ENCODE data around the gene GRP. TPM values are rescaled to one million over a fixed set of nuclear protein-coding genes. Genes with fewer than 3 reads are reported as not detected.

GRP gene
- polyA plus RNA-seq, 2 of the 4 experiments (the other 2 are of a cell fraction), result not detected

GRCh38 chr18:59268127-59268720 is 48.3 kb downstream of the GRP start:
- ATAC-seq, result no peak
- no peak for DNase-seq (ENCODE audit: low read depth in 1 of 2, low spot score in 1 of 2)
- ChIA-PET CTCF (interaction anchor here (0.6 to 5.4 kb wide), 7 partner anchors 15 to 273 kb away, joined by 3 to 40 read pairs (median 11); no protein-coding TSS in a partner anchor), POLR2A (no interaction called here)
- 91% methylated on average over 26 of the region's 28 CpGs for WGBS (ENCODE audit: missing lambda C conversion rate)
- H3K27ac ChIP-seq, result no peak overlapping the region
- H3K4me2 ChIP-seq, result peak overlapping the region; percentile 51
- no peak for FAIRE-seq
- TF ChIP-seq NR3C1 (IDR thresholded peaks at IDR 0.05) (no peak), JUNB (IDR thresholded peaks at IDR 0.05) (no peak), KDM5A (IDR thresholded peaks at IDR 0.05) (no peak), ZC3H11A (IDR thresholded peaks at IDR 0.05) (no peak), EP300 (IDR thresholded peaks at IDR 0.05) (no peak), HOXB13 (CRISPR knock-in tag; IDR thresholded peaks at IDR 0.05; ENCODE audit: low read depth) (no peak), TP53 (CRISPR knock-in tag; IDR thresholded peaks at IDR 0.05) (no peak), GATA3 (IDR thresholded peaks at IDR 0.05; ENCODE audit: borderline replicate concordance) (no peak), MAX (IDR thresholded peaks at IDR 0.05) (no peak), CBX8 (IDR thresholded peaks at IDR 0.05) (no peak)
- TF ChIP-seq, protein P1, sequence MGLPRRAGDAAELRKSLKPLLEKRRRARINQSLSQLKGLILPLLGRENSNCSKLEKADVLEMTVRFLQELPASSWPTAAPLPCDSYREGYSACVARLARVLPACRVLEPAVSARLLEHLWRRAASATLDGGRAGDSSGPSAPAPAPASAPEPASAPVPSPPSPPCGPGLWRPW (IDR thresholded peaks at IDR 0.05), result no peak
- H3K4me3 ChIP-seq, result no peak overlapping the region
- H3K4me1 ChIP-seq, result no peaks in the 10 kb centered on the region
- no peaks in the 10 kb centered on the region for H3K9me3 ChIP-seq

DNA sequence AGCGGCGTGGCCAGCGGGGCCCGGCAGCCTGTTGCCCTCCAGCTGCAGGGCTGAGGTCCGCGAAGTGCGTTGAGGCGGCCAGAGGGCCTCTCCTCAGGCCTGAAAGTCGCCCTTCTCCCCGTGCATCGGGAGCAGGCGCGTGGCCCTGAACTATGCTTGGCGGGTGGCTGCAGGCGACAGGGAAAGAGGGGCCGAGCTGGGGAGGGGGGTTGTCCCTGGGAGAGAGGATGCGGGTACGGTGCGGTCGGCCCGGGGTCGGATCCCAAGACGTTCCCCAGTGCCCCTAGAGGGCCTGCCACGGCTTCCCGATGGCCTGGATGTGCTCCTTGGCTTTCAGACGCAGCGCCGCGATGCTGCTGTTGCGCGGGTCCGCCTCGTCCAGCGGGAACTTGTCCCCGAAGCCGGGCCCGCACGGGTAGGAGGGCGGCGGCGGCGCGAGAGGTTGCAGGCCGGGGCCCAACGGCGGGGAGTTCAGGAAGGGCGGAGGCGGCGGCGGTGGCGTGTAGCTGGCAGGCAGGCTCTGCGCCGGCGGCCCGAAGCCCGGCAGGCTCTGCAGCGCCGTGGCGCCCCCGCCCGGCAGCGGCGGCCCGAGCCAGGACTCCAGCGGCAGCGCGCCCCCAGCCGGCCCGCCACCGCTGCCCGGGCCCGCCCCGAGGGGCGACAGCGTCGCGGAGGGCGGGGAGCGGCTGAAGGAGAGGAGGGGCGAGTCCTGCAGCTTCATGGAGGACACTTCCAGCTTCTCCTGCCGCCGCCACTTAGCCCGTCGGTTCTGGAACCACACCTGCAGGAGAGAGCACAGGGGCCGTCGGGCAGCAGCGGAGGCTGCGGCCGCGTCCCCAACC is 49.0 kb downstream of the GRP start:
- Histone ChIP-seq H3K9me3 (no peaks in the 10 kb centered on the region), H3K4me3 (peak overlapping the region; percentile 45), H3K4me2 (peak overlapping the region; percentile 83), H3K27ac (peak overlapping the region in 1 of 2 experiments; percentile 51; a peak in 3 of 6 replicates), H3K4me1 (no peaks in the 10 kb centered on the region)
- WGBS (ENCODE audit: missing lambda C conversion rate), result 37% methylated on average over 24 of the region's 90 CpGs
- ChIA-PET POLR2A (no interaction called here), CTCF (interaction anchor here (0.6 to 5.4 kb wide), 11 partner anchors 11 to 579 kb away, joined by 3 to 40 read pairs (median 6); no protein-coding TSS in a partner anchor)
- TF ChIP-seq, protein P1 (IDR thresholded peaks at IDR 0.05), result no peak
- TF ChIP-seq SREBF2 (IDR thresholded peaks at IDR 0.05), result no peak
- TF ChIP-seq MYC (IDR thresholded peaks at IDR 0.05; ENCODE audit: borderline replicate concordance, low read length), result no peak
- TF ChIP-seq TFCP2L1 (CRISPR knock-in tag; IDR thresholded peaks at IDR 0.05), result no peak
- no peak for TF ChIP-seq RNF2 (IDR thresholded peaks at IDR 0.05; ENCODE audit: borderline replicate concordance, low read depth)
- TF ChIP-seq KDM1A (IDR thresholded peaks at IDR 0.05; ENCODE audit: low read depth), result no peak
- no peak for TF ChIP-seq EHMT2 (IDR thresholded peaks at IDR 0.05; ENCODE audit: low read depth)
- peak in 1 of 2 experiments; percentile 30; a peak in 3 of 5 replicates for TF ChIP-seq RAD21 (conservative IDR thresholded peaks at IDR 0.05 in 1 of 2, IDR thresholded peaks at IDR 0.05 in 1 of 2)
- no peak for TF ChIP-seq CHD4 (IDR thresholded peaks at IDR 0.05; ENCODE audit: borderline replicate concordance)
- no peak for TF ChIP-seq CBX2 (IDR thresholded peaks at IDR 0.05; ENCODE audit: borderline replicate concordance, low read depth)
- no peak for TF ChIP-seq NR3C1 (IDR thresholded peaks at IDR 0.05)
- TF ChIP-seq MAX (IDR thresholded peaks at IDR 0.05), result no peak
- TF ChIP-seq, protein P2, sequence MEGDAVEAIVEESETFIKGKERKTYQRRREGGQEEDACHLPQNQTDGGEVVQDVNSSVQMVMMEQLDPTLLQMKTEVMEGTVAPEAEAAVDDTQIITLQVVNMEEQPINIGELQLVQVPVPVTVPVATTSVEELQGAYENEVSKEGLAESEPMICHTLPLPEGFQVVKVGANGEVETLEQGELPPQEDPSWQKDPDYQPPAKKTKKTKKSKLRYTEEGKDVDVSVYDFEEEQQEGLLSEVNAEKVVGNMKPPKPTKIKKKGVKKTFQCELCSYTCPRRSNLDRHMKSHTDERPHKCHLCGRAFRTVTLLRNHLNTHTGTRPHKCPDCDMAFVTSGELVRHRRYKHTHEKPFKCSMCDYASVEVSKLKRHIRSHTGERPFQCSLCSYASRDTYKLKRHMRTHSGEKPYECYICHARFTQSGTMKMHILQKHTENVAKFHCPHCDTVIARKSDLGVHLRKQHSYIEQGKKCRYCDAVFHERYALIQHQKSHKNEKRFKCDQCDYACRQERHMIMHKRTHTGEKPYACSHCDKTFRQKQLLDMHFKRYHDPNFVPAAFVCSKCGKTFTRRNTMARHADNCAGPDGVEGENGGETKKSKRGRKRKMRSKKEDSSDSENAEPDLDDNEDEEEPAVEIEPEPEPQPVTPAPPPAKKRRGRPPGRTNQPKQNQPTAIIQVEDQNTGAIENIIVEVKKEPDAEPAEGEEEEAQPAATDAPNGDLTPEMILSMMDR (IDR thresholded peaks at IDR 0.05), result peak; percentile 63
- TF ChIP-seq CEBPB (IDR thresholded peaks at IDR 0.05), result no peak
- TF ChIP-seq HEYL (CRISPR knock-in tag; IDR thresholded peaks at IDR 0.05), result no peak
- TF ChIP-seq BCL3 (IDR thresholded peaks at IDR 0.05), result no peak
- peak; percentile 48; the same call in 2 of the 3 replicates for TF ChIP-seq SMC3 (IDR thresholded peaks at IDR 0.05)
- TF ChIP-seq FOSB (CRISPR knock-in tag; IDR thresholded peaks at IDR 0.05), result no peak
- no peak for TF ChIP-seq TP53 (CRISPR knock-in tag; IDR thresholded peaks at IDR 0.05)
- no peak for TF ChIP-seq ELK1 (IDR thresholded peaks at IDR 0.05; ENCODE audit: low read depth, low read length)
- DNase-seq (ENCODE audit: low read depth in 1 of 2, low spot score in 1 of 2) (peak; percentile 57 to 58), FAIRE-seq (no peak), ATAC-seq (peak; percentile 68 to 79)
